ENCODE measurements around the gene UQCC3. TPM values are rescaled to one million over a fixed set of nuclear protein-coding genes. Genes with fewer than 3 reads are reported as not detected.

The UQCC3 gene
- total and polyA plus RNA-seq, 2 of the 13 experiments (the other 11 are each of a cell fraction or from before 2014, with no cell fraction given) = 7.7 to 16.0 TPM

- TF ChIP-seq, protein P1, sequence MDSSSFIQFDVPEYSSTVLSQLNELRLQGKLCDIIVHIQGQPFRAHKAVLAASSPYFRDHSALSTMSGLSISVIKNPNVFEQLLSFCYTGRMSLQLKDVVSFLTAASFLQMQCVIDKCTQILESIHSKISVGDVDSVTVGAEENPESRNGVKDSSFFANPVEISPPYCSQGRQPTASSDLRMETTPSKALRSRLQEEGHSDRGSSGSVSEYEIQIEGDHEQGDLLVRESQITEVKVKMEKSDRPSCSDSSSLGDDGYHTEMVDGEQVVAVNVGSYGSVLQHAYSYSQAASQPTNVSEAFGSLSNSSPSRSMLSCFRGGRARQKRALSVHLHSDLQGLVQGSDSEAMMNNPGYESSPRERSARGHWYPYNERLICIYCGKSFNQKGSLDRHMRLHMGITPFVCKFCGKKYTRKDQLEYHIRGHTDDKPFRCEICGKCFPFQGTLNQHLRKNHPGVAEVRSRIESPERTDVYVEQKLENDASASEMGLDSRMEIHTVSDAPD (CRISPR knock-in tag; IDR thresholded peaks at IDR 0.05) = no peak; the same call in 1 of the 2 replicates
- TF ChIP-seq CBX5 (CRISPR knock-in tag; IDR thresholded peaks at IDR 0.05; ENCODE audit: borderline replicate concordance) = no peak; the same call in 1 of the 2 replicates
- 0 out of 2 replicates have a peak, but pooled peaks have one; percentile 38 for TF ChIP-seq ARHGAP35 (CRISPR knock-in tag; IDR thresholded peaks at IDR 0.05; ENCODE audit: borderline replicate concordance)
- TF ChIP-seq ZNF510 (CRISPR knock-in tag; IDR thresholded peaks at IDR 0.05; ENCODE audit: low read depth) = no peak
- no peak for TF ChIP-seq ZSCAN20 (CRISPR knock-in tag; IDR thresholded peaks at IDR 0.05; ENCODE audit: borderline replicate concordance)
- TF ChIP-seq ERF (CRISPR knock-in tag; IDR thresholded peaks at IDR 0.05) = peak; percentile 74
- TF ChIP-seq MTF2 (CRISPR knock-in tag; IDR thresholded peaks at IDR 0.05; ENCODE audit: borderline replicate concordance) = no peak
- TF ChIP-seq MZF1 (CRISPR knock-in tag; IDR thresholded peaks at IDR 0.05; ENCODE audit: borderline replicate concordance) = 0 out of 2 replicates have a peak, but pooled peaks have one; percentile 19
- TF ChIP-seq, protein P2, sequence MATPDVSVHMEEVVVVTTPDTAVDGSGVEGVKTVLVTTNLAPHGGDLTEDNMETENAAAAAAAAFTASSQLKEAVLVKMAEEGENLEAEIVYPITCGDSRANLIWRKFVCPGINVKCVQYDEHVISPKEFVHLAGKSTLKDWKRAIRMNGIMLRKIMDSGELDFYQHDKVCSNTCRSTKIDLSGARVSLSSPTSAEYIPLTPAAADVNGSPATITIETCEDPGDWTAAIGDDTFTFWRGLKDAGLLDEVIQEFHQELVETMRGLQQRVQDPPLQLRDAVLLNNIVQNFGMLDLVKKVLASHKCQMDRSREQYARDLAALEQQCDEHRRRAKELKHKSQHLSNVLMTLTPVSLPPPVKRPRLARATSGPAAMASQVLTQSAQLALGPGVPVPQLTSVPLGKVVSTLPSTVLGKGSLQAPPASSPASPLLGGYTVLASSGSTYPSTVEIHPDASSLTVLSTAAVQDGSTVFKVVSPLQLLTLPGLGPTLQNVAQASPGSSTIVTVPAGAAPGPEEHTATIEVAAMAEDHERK (CRISPR knock-in tag; IDR thresholded peaks at IDR 0.05; ENCODE audit: low read depth) = 0 out of 2 replicates have a peak, but pooled peaks have one; percentile 38
- TF ChIP-seq ATRX (CRISPR knock-in tag; IDR thresholded peaks at IDR 0.05; ENCODE audit: borderline replicate concordance) = no peak
- TF ChIP-seq FOXC1 (CRISPR knock-in tag; IDR thresholded peaks at IDR 0.05; ENCODE audit: borderline replicate concordance) = no peak
- peak; percentile 38; the same call in 1 of the 2 replicates for TF ChIP-seq NCOA2 (CRISPR knock-in tag; IDR thresholded peaks at IDR 0.05)
- 0 out of 2 replicates have a peak, but pooled peaks have one; percentile 37 for TF ChIP-seq SRY (CRISPR knock-in tag; IDR thresholded peaks at IDR 0.05)
- no peak for TF ChIP-seq GATA4 (IDR thresholded peaks at IDR 0.05; ENCODE audit: borderline replicate concordance, low read depth)
- TF ChIP-seq, protein P3, sequence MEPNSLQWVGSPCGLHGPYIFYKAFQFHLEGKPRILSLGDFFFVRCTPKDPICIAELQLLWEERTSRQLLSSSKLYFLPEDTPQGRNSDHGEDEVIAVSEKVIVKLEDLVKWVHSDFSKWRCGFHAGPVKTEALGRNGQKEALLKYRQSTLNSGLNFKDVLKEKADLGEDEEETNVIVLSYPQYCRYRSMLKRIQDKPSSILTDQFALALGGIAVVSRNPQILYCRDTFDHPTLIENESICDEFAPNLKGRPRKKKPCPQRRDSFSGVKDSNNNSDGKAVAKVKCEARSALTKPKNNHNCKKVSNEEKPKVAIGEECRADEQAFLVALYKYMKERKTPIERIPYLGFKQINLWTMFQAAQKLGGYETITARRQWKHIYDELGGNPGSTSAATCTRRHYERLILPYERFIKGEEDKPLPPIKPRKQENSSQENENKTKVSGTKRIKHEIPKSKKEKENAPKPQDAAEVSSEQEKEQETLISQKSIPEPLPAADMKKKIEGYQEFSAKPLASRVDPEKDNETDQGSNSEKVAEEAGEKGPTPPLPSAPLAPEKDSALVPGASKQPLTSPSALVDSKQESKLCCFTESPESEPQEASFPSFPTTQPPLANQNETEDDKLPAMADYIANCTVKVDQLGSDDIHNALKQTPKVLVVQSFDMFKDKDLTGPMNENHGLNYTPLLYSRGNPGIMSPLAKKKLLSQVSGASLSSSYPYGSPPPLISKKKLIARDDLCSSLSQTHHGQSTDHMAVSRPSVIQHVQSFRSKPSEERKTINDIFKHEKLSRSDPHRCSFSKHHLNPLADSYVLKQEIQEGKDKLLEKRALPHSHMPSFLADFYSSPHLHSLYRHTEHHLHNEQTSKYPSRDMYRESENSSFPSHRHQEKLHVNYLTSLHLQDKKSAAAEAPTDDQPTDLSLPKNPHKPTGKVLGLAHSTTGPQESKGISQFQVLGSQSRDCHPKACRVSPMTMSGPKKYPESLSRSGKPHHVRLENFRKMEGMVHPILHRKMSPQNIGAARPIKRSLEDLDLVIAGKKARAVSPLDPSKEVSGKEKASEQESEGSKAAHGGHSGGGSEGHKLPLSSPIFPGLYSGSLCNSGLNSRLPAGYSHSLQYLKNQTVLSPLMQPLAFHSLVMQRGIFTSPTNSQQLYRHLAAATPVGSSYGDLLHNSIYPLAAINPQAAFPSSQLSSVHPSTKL (CRISPR knock-in tag; IDR thresholded peaks at IDR 0.05) = no peak
- no peak; the same call in 1 of the 2 replicates for TF ChIP-seq ZNF607 (CRISPR knock-in tag; IDR thresholded peaks at IDR 0.05; ENCODE audit: borderline replicate concordance)
- no peak for TF ChIP-seq MED13 (CRISPR knock-in tag; IDR thresholded peaks at IDR 0.05)
- peak; percentile 52; the same call in 1 of the 2 replicates for TF ChIP-seq NFKBIZ (CRISPR knock-in tag; IDR thresholded peaks at IDR 0.05)
- peak; percentile 67; the same call in 1 of the 2 replicates for TF ChIP-seq ZFP82 (CRISPR knock-in tag; IDR thresholded peaks at IDR 0.05; ENCODE audit: borderline replicate concordance)
- no peak for TF ChIP-seq EZH2 (conservative IDR thresholded peaks at IDR 0.05; ENCODE audit: low read depth, low read length)
- no peak; the same call in 1 of the 2 replicates for TF ChIP-seq ZNF773 (CRISPR knock-in tag; IDR thresholded peaks at IDR 0.05; ENCODE audit: borderline replicate concordance)
- 0 out of 2 replicates have a peak, but pooled peaks have one; percentile 5 for TF ChIP-seq ZNF253 (CRISPR knock-in tag; IDR thresholded peaks at IDR 0.05; ENCODE audit: borderline replicate concordance)
- TF ChIP-seq ZSCAN29 (CRISPR knock-in tag; conservative IDR thresholded peaks at IDR 0.05) = no peak; the same call in 1 of the 2 replicates
Observed at GRCh38 chr11:62671608-62672389, at the start of gene UQCC3, which contains the start of gene LBHD1 (continued).
